Liver (tissue), 3 donors: Measurements from ENCODE around the gene SGK2.

Source experiments
- EGR1 ChIP-seq, 2 donors: IDR thresholded peaks; 2 replicates each; pipeline ENCODE4 v1.6.1; 2016 to 2018; ENCODE audit warnings: antibody characterized with exemption in 2 of 2, low read depth in 2 of 2
- FOXA1 ChIP-seq: IDR thresholded peaks from 2 replicates; pipeline ENCODE4 v1.6.1; 2016; ENCODE audit warnings: antibody characterized with exemption
- GABPA ChIP-seq, 2 donors: IDR thresholded peaks in 1 of 2; conservative IDR thresholded peaks in 1 of 2; 2 replicates each; pipeline ENCODE4 v1.6.1; 2016; ENCODE audit warnings: antibody characterized with exemption in 2 of 2, mild to moderate bottlenecking in 1 of 2, moderate library complexity in 1 of 2
- RAD21 ChIP-seq, 2 donors: IDR thresholded peaks; 2 replicates each; pipeline ENCODE4 v1.6.1; 2016; ENCODE audit warnings: antibody characterized with exemption in 2 of 2, mild to moderate bottlenecking in 2 of 2
- RXRA ChIP-seq, 2 donors: IDR thresholded peaks; 2 replicates each; pipeline ENCODE4 v1.6.1; 2017 to 2018; ENCODE audit warnings: antibody characterized with exemption in 2 of 2, mild to moderate bottlenecking in 1 of 2
- SP1 ChIP-seq: IDR thresholded peaks from 2 replicates; pipeline ENCODE4 v1.6.1; 2018; ENCODE audit warnings: antibody characterized with exemption, mild to moderate bottlenecking
- TAF1 ChIP-seq: conservative IDR thresholded peaks from 2 replicates; pipeline ENCODE4 v1.6.1; 2016; ENCODE audit warnings: antibody characterized with exemption, mild to moderate bottlenecking
- YY1 ChIP-seq: IDR thresholded peaks from 2 replicates; pipeline ENCODE4 v1.6.1; 2016; ENCODE audit warnings: antibody characterized with exemption, mild to moderate bottlenecking
- TF ChIP-seq, protein P1 (sequence below): IDR thresholded peaks from 2 replicates; pipeline ENCODE4 v1.6.1; 2016; ENCODE audit warnings: antibody characterized with exemption
- TF ChIP-seq, protein P2 (sequence below): fragments of 150-350 bp; IDR thresholded peaks from 2 replicates; pipeline ENCODE4 v1.5.1; 2017; ENCODE audit warnings: improper control_type of control experiment, low read depth, low read length; ENCODE audit not compliant: missing input control
- TF ChIP-seq, protein P3 (sequence below): IDR thresholded peaks from 2 replicates; pipeline ENCODE4 v1.6.1; 2016; ENCODE audit warnings: antibody characterized with exemption
- donor health status: healthy.
- donor health status: healthy.

DNA sequence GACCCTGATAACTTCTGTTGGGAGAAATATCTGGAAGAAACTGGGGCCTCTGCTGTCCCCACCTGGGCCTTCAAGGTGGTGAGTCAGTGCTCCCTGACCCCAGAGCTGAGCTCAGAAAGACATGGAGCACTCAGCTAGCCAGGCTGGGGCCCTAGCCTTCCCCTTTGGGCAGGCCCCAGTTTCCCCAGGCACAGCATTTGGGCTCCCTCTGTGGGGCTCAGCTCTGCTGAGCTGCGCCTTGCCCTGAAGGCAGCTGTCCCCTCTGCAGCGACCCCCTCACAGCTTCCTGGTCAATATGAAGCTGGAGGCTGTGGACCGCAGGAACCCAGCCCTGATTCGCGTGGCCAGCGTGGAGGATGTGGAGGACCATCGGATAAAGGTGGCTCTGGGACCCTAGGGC, 24.8 kb upstream of the SGK2 start:
- TF ChIP-seq TAF1 (no peak), RAD21 (IDR thresholded peaks at IDR 0.05) (no peak), YY1 (no peak), GABPA (IDR thresholded peaks at IDR 0.05 in 1 of 2, conservative IDR thresholded peaks at IDR 0.05 in 1 of 2) (no peak), FOXA1 (no peak), SP1 (no peak), RXRA (IDR thresholded peaks at IDR 0.05) (no peak), EGR1 (IDR thresholded peaks at IDR 0.05; ENCODE audit: low read depth in 2 of 2) (no peak)
- TF ChIP-seq, protein P1, sequence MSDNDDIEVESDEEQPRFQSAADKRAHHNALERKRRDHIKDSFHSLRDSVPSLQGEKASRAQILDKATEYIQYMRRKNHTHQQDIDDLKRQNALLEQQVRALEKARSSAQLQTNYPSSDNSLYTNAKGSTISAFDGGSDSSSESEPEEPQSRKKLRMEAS = no peak
- TF ChIP-seq, protein P2, sequence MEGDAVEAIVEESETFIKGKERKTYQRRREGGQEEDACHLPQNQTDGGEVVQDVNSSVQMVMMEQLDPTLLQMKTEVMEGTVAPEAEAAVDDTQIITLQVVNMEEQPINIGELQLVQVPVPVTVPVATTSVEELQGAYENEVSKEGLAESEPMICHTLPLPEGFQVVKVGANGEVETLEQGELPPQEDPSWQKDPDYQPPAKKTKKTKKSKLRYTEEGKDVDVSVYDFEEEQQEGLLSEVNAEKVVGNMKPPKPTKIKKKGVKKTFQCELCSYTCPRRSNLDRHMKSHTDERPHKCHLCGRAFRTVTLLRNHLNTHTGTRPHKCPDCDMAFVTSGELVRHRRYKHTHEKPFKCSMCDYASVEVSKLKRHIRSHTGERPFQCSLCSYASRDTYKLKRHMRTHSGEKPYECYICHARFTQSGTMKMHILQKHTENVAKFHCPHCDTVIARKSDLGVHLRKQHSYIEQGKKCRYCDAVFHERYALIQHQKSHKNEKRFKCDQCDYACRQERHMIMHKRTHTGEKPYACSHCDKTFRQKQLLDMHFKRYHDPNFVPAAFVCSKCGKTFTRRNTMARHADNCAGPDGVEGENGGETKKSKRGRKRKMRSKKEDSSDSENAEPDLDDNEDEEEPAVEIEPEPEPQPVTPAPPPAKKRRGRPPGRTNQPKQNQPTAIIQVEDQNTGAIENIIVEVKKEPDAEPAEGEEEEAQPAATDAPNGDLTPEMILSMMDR = no peak
- TF ChIP-seq, protein P3, sequence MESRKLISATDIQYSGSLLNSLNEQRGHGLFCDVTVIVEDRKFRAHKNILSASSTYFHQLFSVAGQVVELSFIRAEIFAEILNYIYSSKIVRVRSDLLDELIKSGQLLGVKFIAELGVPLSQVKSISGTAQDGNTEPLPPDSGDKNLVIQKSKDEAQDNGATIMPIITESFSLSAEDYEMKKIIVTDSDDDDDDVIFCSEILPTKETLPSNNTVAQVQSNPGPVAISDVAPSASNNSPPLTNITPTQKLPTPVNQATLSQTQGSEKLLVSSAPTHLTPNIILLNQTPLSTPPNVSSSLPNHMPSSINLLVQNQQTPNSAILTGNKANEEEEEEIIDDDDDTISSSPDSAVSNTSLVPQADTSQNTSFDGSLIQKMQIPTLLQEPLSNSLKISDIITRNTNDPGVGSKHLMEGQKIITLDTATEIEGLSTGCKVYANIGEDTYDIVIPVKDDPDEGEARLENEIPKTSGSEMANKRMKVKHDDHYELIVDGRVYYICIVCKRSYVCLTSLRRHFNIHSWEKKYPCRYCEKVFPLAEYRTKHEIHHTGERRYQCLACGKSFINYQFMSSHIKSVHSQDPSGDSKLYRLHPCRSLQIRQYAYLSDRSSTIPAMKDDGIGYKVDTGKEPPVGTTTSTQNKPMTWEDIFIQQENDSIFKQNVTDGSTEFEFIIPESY = no peak
